Cerebellar cortex (tissue), 1 donor: ENCODE measurements around the gene ENC1.

Source experiments
- DNase-seq: peaks from one replicate; pipeline ENCODE4 v3.0.0-alpha.2; 2015; ENCODE audit warnings: low spot score

ENC1 gene

DNA sequence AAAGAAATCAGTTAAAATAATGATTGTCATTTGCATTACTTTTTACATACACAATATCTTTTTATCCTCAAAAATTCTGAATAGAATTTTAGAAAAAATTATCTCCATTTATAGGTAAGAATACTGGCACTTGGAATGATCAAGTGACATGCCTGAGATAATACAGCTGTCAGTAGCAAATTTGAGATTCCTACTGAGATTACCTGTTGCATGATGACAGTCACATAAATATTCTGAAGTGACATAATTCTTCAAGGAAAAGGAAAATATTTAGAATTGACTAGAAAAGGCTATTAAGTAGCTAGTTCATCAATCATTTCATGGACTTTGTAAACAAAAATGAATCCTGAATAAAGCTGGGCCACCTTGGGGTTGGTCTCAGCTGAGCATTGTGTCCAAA is 15.2 kb upstream of the ENC1 start:
- DNase-seq = no peak

- no peak for DNase-seq
These were observed 14.7 kb upstream of the ENC1 start for GRCh38 chr5:74655206-74655605.

DNA sequence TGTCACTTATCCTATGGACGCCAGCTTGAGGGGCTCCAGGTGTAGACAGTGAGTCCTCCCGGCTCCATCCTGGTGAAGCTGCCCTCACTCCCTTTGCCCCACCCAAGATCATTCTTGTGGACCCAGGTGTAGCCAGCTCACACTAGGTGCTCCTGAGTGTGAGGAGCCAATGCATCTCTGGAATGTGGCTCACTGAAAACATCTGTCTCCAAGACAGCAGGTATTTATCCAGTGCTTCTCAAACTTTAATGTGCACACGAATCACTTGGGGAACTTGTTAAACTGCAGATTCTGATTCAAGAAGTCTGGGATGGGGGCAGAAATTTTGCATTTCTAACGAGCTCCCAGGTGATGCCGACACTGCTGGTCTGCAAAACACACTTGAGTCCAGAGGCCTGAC is 13.5 kb upstream of the ENC1 start:
- no peak for DNase-seq

- no peak for DNase-seq
These were observed 12.0 kb upstream of the ENC1 start for GRCh38 chr5:74652576-74652975.

DNA sequence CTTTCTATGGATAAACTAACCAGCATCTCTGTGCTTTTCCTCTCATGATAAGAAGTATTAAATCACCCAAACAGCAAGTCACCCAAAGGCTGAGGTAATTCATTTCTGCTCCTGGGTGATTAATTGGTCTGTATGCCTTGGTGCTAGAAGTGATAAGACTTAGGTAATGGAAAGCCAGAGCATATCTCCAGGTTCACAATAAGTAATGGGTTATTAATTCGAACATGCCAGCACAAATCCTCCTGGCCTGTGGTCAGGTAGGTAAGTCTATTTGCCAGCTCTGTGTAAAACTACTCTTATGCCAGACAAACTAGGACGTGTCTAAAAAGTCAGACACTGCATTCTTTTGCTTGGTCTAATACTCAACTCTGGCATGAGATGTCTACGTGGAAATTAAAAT is 11.2 kb upstream of the ENC1 start:
- DNase-seq = no peak

GRCh38 chr5:74649421-74649973 is 9.0 kb upstream of the ENC1 start:
- DNase-seq = no peak

- peak; percentile 81 for DNase-seq
These were observed 8.3 kb upstream of the ENC1 start for GRCh38 chr5:74648835-74649293.

GRCh38 chr5:74647096-74647495 is 6.6 kb upstream of the ENC1 start:
- no peak for DNase-seq

- no peak for DNase-seq
These were observed 2.6 kb upstream of the ENC1 start for GRCh38 chr5:74643111-74643562.

GRCh38 chr5:74642543-74642863 is 2.0 kb upstream of the ENC1 start:
- no peak for DNase-seq

GRCh38 chr5:74641735-74642542 is 1.4 kb upstream of the ENC1 start:
- DNase-seq = peak; percentile 67

DNA sequence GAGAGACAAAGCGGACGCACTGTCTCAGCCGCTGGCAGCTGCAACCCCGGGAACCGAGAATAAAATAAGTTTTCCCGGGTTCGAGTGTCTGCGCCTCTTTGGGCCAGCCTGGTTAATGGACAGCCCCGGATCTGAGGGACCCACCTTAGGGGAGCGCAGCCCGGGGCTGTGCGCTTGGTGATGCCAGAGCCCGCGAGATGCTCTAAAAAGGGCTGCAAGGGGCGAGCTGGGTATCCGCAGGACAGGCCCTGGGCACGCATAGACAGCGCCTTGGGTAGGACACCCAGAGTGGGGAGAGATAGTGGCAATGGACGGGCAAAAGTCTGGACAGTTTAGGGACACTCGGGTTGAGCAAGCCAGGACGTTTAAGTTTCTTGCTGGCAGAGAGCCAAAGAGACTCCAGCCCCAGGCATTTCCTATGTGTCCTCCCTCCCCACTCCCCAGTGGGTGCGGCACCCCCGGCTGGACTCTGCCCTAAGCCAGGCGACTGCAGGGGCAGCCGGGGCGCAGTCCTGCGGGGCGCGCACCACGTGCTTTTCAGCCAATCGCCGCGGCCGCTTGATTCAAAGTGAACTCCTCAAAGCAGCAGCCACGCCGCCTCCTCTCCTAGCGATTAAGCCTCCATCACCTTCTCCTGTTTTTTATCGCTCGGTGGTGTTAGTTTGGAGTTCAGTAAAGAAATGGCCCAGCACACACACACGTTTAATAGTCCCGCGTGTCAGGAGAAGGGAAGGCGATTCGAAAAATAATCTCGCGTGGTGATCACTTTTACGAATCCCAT is 616 bp upstream of the ENC1 start:
- peak; percentile 64 for DNase-seq

DNA sequence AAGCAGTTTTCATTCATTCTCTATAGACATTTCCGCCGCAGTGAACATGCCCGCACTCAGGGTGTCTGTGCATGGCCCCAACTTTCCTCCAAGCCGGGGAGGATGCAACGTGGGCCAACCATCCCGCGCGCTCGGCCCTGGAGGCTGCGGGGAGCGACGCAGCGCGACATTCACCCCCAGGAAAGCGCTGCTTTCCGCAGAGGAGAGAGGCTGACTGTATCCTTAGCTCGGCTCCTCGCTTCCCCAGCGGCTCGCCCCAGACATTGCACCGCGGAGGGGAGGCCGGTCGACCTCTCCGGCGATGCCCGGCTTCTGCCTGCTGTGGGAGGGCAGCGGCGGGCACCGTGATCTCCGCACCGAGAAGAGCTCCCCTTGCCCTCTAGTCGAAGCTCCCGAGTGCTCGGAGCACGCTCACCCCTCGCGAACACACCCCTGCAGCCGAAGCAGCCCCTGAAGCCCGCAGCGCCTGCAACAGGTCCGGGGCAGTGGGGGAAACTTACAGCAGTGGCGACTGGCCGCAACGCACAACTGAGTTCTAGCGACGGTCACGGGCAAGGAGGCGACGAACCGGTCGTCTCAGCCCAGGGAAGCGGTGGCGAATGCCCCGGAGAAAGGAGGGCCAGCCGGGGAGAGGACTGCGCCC is 600 bp downstream of the ENC1 start:
- no peak for DNase-seq

DNA sequence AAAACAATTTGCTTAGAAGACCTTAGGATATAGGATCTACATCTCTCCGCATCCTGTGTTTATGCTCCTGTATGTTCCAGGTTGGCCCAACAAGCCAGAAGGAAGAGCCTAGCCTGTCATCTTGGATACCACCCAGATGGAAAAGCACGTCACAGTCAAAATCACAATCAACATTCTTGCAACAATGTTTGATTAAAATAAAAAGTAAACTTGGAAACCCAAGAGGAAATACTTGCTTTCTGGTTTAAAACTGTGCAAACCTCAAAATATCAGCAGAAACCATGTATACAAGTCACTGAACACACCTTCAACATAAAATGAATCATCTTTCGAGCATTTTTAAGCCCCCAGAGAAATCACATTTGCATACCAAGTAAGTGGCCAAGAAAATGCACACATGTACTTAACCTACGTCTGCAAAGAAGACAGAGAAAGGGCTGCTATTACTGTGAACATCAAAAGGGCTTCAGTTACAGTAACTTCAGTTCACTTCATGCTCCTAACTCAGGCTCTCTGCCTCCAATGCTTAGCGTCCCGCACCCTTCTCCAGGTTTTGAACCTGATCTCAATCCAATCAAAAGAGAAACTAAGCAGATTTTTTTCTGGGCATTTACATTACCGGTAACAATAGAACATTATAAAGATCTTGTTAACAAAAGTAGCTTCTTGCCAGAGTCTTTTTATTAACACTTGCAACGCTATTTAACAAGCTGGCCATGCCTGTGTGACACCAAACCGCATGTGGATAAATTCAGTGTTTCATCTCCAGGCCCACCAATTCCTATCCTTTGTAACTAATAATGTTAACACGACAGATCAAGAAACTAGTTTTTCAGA is 1.3 kb downstream of the ENC1 start:
- no peak for DNase-seq

GRCh38 chr5:74638544-74638969 is 2.0 kb downstream of the ENC1 start:
- no peak for DNase-seq

DNA sequence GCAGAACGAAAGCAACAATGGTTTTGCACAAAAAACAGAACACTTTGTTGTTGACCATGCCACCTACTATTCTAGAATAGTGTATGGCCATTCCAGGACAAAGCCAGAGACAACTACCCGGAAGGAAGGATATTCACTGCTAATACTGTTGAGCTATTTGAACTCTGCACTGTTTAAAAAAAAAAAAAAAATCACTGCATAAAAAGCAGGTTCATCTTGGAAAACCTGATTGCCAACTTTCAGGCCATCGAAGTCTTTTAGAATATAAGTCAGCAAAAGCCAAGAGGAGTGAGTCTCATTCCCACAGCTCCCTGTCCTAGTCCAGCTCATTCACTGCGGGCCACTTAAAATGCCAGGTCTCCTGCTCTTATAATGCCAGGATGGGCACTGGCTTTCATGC is 4.0 kb downstream of the ENC1 start:
- no peak for DNase-seq

GRCh38 chr5:74636149-74636548 is 4.4 kb downstream of the ENC1 start:
- DNase-seq = no peak

DNA sequence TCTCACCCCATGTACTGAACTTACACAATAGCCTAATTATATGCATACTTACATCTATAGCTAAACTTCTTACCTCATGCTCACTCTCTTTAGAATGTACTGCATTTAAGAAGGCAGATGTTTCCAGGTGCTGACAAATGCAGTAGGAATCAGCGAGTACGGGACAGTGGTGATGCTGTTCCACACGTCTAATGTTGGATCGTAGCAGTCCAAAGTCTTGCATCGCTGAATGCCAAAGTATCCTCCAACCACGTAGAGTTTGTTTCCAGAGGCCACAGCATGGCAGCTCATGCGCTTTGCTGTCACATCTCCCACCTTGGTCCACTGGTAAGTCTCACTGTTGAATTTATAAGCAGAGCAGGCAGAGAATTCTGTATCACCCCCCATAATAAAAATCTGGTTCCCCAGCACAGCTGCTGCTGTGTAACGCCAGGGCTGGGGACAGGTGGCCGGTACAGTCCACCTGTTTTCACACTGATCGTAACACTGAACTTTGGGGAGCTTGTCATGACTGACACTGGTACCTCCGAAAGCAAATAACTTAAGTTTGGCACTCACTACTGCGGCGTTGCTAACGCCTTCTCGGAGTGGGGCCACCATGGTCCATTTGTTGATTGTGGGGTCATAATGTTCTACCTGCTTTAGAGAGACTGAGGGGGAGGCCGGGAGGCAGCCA is 5.8 kb downstream of the ENC1 start:
- DNase-seq = no peak

GRCh38 chr5:74633695-74634094 is 6.8 kb downstream of the ENC1 start:
- DNase-seq = no peak

DNA sequence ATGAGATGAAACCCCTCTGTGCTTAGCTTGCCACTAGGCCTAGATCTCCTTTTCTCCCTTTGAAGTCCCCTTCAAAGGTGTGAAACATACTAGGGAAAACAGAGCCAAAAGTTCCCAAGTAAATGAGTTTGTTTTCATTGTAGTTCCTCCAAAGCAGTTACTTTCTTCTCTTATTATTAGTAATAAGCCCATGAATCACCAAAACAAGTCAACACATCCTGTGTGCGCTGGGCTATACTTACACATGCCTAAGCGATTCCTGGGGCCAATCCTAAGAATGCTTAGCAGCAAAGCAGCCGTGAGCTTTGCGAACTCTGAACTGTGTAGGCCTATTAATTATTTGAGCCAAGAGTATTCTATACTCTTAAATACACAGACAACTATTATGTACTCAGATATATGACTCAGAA is 7.6 kb downstream of the ENC1 start:
- no peak for DNase-seq
